Measurements from ENCODE around the gene RPS14. TPM values are rescaled to one million over a fixed set of nuclear protein-coding genes. Genes with fewer than 3 reads are reported as not detected.

Gene RPS14
- total and polyA plus RNA-seq, 9 of the 15 experiments (the other 6 are each of a cell fraction or from before 2014, with no cell fraction given) = 1,824 to 5,983 (median 3,017) TPM

GRCh38 chr5:150488519-150489359 is 39.2 kb upstream of the RPS14 start (continued):
- TF ChIP-seq GTF3C2 (IDR thresholded peaks at IDR 0.05; ENCODE audit: borderline replicate concordance, extremely low read depth, insufficient read length) (no peak), RBM15 (IDR thresholded peaks at IDR 0.05; ENCODE audit: insufficient read depth, low read length) (no peak), ESRRB (CRISPR knock-in tag; IDR thresholded peaks at IDR 0.05; ENCODE audit: borderline replicate concordance) (no peak), ZNF551 (CRISPR knock-in tag; IDR thresholded peaks at IDR 0.05) (no peak), TCF3 (CRISPR knock-in tag; IDR thresholded peaks at IDR 0.05) (peak; percentile 43; the same call in 1 of the 2 replicates), ZNF589 (CRISPR knock-in tag; IDR thresholded peaks at IDR 0.05; ENCODE audit: low read depth) (no peak), TAF1 (IDR thresholded peaks at IDR 0.05; ENCODE audit: control insufficient read depth, extremely low read depth, insufficient read depth, low read length, severe bottlenecking) (peak; percentile 34), SRSF9 (IDR thresholded peaks at IDR 0.05; ENCODE audit: borderline replicate concordance, low read depth, low read length) (no peak), FOXP4 (CRISPR knock-in tag; IDR thresholded peaks at IDR 0.05; ENCODE audit: borderline replicate concordance) (no peak), MED1 (CRISPR knock-in tag; IDR thresholded peaks at IDR 0.05; ENCODE audit: borderline replicate concordance) (no peak), E2F5 (CRISPR knock-in tag; IDR thresholded peaks at IDR 0.05) (no peak), JUNB (CRISPR knock-in tag; conservative IDR thresholded peaks at IDR 0.05) (no peak), MAZ (CRISPR knock-in tag; conservative IDR thresholded peaks at IDR 0.05 in 1 of 2, IDR thresholded peaks at IDR 0.05 in 1 of 2) (peak in 1 of 2 experiments; percentile 52; a peak in 2 of 4 replicates), FUS (optimal IDR thresholded peaks at IDR 0.05; ENCODE audit: low read depth, low read length) (no peak)
- TF ChIP-seq, protein P1, sequence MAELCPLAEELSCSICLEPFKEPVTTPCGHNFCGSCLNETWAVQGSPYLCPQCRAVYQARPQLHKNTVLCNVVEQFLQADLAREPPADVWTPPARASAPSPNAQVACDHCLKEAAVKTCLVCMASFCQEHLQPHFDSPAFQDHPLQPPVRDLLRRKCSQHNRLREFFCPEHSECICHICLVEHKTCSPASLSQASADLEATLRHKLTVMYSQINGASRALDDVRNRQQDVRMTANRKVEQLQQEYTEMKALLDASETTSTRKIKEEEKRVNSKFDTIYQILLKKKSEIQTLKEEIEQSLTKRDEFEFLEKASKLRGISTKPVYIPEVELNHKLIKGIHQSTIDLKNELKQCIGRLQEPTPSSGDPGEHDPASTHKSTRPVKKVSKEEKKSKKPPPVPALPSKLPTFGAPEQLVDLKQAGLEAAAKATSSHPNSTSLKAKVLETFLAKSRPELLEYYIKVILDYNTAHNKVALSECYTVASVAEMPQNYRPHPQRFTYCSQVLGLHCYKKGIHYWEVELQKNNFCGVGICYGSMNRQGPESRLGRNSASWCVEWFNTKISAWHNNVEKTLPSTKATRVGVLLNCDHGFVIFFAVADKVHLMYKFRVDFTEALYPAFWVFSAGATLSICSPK (IDR thresholded peaks at IDR 0.05; ENCODE audit: borderline replicate concordance) = no peak
- TF ChIP-seq, protein P2, sequence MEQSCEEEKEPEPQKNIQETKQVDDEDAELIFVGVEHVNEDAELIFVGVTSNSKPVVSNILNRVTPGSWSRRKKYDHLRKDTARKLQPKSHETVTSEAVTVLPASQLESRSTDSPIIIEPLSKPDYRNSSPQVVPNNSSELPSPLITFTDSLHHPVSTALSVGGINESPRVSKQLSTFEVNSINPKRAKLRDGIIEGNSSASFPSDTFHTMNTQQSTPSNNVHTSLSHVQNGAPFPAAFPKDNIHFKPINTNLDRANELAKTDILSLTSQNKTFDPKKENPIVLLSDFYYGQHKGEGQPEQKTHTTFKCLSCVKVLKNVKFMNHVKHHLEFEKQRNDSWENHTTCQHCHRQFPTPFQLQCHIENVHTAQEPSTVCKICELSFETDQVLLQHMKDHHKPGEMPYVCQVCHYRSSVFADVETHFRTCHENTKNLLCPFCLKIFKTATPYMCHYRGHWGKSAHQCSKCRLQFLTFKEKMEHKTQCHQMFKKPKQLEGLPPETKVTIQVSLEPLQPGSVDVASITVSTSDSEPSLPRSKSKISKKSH (CRISPR knock-in tag; IDR thresholded peaks at IDR 0.05) = no peak
